ENCODE data around the gene PTGER4. TPM values are rescaled to one million over a fixed set of nuclear protein-coding genes. Genes with fewer than 3 reads are reported as not detected.

The PTGER4 gene
- polyA plus RNA-seq, 1 of the 3 experiments (the other 2 are of a cell fraction), result not detected

- Histone ChIP-seq H4K20me1 (ENCODE audit: insufficient read depth) (no peaks in the 10 kb centered on the region), H3K27me3 (ENCODE audit: insufficient read depth) (no peaks in the 10 kb centered on the region; the same call in 1 of the 2 replicates), H3K9me3 (no peaks in the 10 kb centered on the region), H3K79me2 (ENCODE audit: insufficient read depth) (no peaks in the 10 kb centered on the region), H3K4me2 (no peak overlapping the region), H3K36me3 (replicated peaks in 1 of 2; ENCODE audit: control insufficient read depth in 1 of 2, insufficient read depth in 2 of 2, low read length in 1 of 2) (no peaks in the 10 kb centered on the region), H3K9ac (no peak overlapping the region), H2AFZ (ENCODE audit: low read depth) (no peak overlapping the region), H3F3A (replicated peaks; ENCODE audit: insufficient read depth) (no peaks in the 10 kb centered on the region), H3K27ac (ENCODE audit: low read depth in 2 of 2, low read length in 1 of 2) (no peak overlapping the region), H3K9me2 (no peaks in the 10 kb centered on the region), H3K4me3 (ENCODE audit: low read depth in 2 of 2, low read length in 1 of 2) (no peak overlapping the region), H3K4me1 (ENCODE audit: control insufficient read depth in 1 of 2, insufficient read depth in 2 of 2, low read depth in 1 of 2, low read length in 1 of 2) (no peaks in the 10 kb centered on the region)
- DNase-seq, result no peak
- ChIA-PET CTCF (no interaction called here), POLR2A (interaction anchor here (0.6 kb wide), 1 partner anchor 15 kb away, joined by 3 read pairs; no protein-coding TSS in a partner anchor)
- TF ChIP-seq FOXJ3 (CRISPR knock-in tag; IDR thresholded peaks at IDR 0.05) (no peak), POLR2AphosphoS5 (IDR thresholded peaks at IDR 0.05; ENCODE audit: low read depth, low read length) (no peak), REST (IDR thresholded peaks at IDR 0.05; ENCODE audit: low read depth, low read length) (no peak), MXI1 (IDR thresholded peaks at IDR 0.05; ENCODE audit: low read depth, low read length) (no peak), GABPA (IDR thresholded peaks at IDR 0.05; ENCODE audit: low read depth) (no peak), RCOR1 (IDR thresholded peaks at IDR 0.05; ENCODE audit: low read length) (no peak), SMC3 (IDR thresholded peaks at IDR 0.05; ENCODE audit: low read depth, low read length) (no peak), TCF12 (IDR thresholded peaks at IDR 0.05) (no peak), JUND (IDR thresholded peaks at IDR 0.05) (no peak), CTCF (IDR thresholded peaks at IDR 0.05) (no peak), SIN3A (IDR thresholded peaks at IDR 0.05; ENCODE audit: borderline replicate concordance, low read depth, low read length) (no peak), RXRA (IDR thresholded peaks at IDR 0.05; ENCODE audit: borderline replicate concordance, low read depth) (no peak), ZBTB33 (IDR thresholded peaks at IDR 0.05; ENCODE audit: borderline replicate concordance, low read depth) (no peak), YY1 (IDR thresholded peaks at IDR 0.05; ENCODE audit: low read depth) (no peak), ELF1 (IDR thresholded peaks at IDR 0.05) (no peak), EP300 (IDR thresholded peaks at IDR 0.05; ENCODE audit: borderline replicate concordance in 1 of 2, low read depth in 1 of 2, low read length in 1 of 2) (no peak), MAX (IDR thresholded peaks at IDR 0.05; ENCODE audit: low read depth) (no peak), TEAD4 (IDR thresholded peaks at IDR 0.05; ENCODE audit: borderline replicate concordance, insufficient read depth) (no peak), EZH2phosphoT487 (IDR thresholded peaks at IDR 0.05; ENCODE audit: borderline replicate concordance, low read depth) (no peak)
- 14% methylated on average over 4 of the region's 4 CpGs for WGBS (ENCODE audit: low lambda C conversion rate)
Observed at GRCh38 chr5:40649463-40650030, 30.2 kb upstream of the PTGER4 start.

Measured in SK-N-SH (cell line).